ENCODE results near the gene TMEM109. TPM values are rescaled to one million over a fixed set of nuclear protein-coding genes. Genes with fewer than 3 reads are reported as not detected.

Gene TMEM109
- total RNA-seq, 1 experiment from 2014 or later = 26.8 TPM

DNA sequence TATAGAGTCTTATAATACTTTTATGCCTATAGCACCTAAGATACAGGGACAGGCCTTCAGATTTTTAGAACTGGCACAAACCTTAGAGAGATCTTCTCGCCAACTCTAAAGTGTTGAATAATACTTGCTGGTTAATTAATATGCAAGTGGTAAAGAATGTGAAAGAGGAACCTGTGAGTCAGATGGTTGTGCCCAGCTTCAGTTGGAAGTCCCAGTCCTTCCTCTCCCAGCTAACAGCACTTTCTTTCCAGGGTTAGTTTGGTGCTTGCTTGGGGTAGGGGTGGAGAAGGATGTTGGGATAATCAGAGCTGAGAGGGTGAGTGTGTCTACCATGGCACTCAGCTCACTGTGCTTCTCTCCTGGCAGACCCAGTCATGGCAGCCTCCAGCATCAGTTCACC is 5.4 kb downstream of the TMEM109 start:
- ChIA-PET CTCF (no interaction called here), POLR2A (no interaction called here)
- no peak overlapping the region for H3K4me3 Mint-ChIP-seq
- no peak for DNase-seq (ENCODE audit: low spot score)
- no peak for TF ChIP-seq ZNF232 (CRISPR knock-in tag; IDR thresholded peaks at IDR 0.05)
- no peak for TF ChIP-seq SMAD3 (CRISPR knock-in tag; IDR thresholded peaks at IDR 0.05; ENCODE audit: borderline replicate concordance)
- TF ChIP-seq TEAD4 (CRISPR knock-in tag; IDR thresholded peaks at IDR 0.05) = no peak
- TF ChIP-seq MXD4 (CRISPR knock-in tag; IDR thresholded peaks at IDR 0.05; ENCODE audit: borderline replicate concordance) = no peak
- no peak for TF ChIP-seq TEAD1 (CRISPR knock-in tag; IDR thresholded peaks at IDR 0.05)
- TF ChIP-seq, protein P1, sequence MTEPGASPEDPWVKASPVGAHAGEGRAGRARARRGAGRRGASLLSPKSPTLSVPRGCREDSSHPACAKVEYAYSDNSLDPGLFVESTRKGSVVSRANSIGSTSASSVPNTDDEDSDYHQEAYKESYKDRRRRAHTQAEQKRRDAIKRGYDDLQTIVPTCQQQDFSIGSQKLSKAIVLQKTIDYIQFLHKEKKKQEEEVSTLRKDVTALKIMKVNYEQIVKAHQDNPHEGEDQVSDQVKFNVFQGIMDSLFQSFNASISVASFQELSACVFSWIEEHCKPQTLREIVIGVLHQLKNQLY (CRISPR knock-in tag; IDR thresholded peaks at IDR 0.05) = no peak
- no peak for TF ChIP-seq FOXP1 (CRISPR knock-in tag; IDR thresholded peaks at IDR 0.05; ENCODE audit: borderline replicate concordance)
- TF ChIP-seq, protein P2, sequence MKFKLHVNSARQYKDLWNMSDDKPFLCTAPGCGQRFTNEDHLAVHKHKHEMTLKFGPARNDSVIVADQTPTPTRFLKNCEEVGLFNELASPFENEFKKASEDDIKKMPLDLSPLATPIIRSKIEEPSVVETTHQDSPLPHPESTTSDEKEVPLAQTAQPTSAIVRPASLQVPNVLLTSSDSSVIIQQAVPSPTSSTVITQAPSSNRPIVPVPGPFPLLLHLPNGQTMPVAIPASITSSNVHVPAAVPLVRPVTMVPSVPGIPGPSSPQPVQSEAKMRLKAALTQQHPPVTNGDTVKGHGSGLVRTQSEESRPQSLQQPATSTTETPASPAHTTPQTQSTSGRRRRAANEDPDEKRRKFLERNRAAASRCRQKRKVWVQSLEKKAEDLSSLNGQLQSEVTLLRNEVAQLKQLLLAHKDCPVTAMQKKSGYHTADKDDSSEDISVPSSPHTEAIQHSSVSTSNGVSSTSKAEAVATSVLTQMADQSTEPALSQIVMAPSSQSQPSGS (CRISPR knock-in tag; IDR thresholded peaks at IDR 0.05; ENCODE audit: borderline replicate concordance, low read depth) = no peak
- H3K4me1 Mint-ChIP-seq = peaks cover 37% of the 10 kb centered on the region
- no peak for ATAC-seq
- no peaks in the 10 kb centered on the region for H3K27me3 Mint-ChIP-seq (ENCODE audit: low read depth)
- H3K27ac Mint-ChIP-seq = no peak overlapping the region
- peaks cover 14% of the 10 kb centered on the region for H3K36me3 Mint-ChIP-seq
- H3K9me3 Mint-ChIP-seq = no peaks in the 10 kb centered on the region

DNA sequence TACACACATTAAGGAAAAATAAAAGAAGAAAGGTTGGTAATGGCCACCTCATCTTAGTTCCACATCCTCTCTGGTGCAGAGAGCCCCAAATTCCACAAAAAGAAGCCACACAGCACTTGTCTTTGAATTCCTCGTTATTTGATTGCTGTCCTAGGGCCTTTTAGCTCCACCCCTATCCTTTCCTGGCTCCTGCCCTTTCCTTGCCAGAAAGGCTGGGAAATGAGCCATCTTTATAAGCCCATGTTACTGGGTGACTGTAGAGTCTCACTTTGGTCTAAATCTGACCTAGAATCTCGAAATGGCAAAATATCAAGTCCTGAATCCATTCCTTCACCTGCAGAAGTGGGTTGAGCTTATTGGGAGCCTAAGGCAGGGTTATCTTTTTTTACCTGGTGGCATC is 6.0 kb downstream of the TMEM109 start:
- TF ChIP-seq ZNF416 (CRISPR knock-in tag; IDR thresholded peaks at IDR 0.05) (no peak), RORB (CRISPR knock-in tag; IDR thresholded peaks at IDR 0.05) (no peak), CREM (CRISPR knock-in tag; IDR thresholded peaks at IDR 0.05) (no peak), NR3C1 (CRISPR knock-in tag; conservative IDR thresholded peaks at IDR 0.05; ENCODE audit: low read depth) (no peak), OVOL2 (CRISPR knock-in tag; IDR thresholded peaks at IDR 0.05; ENCODE audit: borderline replicate concordance) (no peak), ZNF317 (CRISPR knock-in tag; IDR thresholded peaks at IDR 0.05; ENCODE audit: borderline replicate concordance, low read depth) (no peak)
- TF ChIP-seq, protein P3, sequence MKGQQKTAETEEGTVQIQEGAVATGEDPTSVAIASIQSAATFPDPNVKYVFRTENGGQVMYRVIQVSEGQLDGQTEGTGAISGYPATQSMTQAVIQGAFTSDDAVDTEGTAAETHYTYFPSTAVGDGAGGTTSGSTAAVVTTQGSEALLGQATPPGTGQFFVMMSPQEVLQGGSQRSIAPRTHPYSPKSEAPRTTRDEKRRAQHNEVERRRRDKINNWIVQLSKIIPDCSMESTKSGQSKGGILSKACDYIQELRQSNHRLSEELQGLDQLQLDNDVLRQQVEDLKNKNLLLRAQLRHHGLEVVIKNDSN (CRISPR knock-in tag; IDR thresholded peaks at IDR 0.05) = no peak
- TF ChIP-seq, protein P4, sequence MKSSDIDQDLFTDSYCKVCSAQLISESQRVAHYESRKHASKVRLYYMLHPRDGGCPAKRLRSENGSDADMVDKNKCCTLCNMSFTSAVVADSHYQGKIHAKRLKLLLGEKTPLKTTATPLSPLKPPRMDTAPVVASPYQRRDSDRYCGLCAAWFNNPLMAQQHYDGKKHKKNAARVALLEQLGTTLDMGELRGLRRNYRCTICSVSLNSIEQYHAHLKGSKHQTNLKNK (CRISPR knock-in tag; IDR thresholded peaks at IDR 0.05) = no peak
- TF ChIP-seq, protein P5, sequence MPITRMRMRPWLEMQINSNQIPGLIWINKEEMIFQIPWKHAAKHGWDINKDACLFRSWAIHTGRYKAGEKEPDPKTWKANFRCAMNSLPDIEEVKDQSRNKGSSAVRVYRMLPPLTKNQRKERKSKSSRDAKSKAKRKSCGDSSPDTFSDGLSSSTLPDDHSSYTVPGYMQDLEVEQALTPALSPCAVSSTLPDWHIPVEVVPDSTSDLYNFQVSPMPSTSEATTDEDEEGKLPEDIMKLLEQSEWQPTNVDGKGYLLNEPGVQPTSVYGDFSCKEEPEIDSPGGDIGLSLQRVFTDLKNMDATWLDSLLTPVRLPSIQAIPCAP (CRISPR knock-in tag; IDR thresholded peaks at IDR 0.05) = no peak
- TF ChIP-seq, protein P6, sequence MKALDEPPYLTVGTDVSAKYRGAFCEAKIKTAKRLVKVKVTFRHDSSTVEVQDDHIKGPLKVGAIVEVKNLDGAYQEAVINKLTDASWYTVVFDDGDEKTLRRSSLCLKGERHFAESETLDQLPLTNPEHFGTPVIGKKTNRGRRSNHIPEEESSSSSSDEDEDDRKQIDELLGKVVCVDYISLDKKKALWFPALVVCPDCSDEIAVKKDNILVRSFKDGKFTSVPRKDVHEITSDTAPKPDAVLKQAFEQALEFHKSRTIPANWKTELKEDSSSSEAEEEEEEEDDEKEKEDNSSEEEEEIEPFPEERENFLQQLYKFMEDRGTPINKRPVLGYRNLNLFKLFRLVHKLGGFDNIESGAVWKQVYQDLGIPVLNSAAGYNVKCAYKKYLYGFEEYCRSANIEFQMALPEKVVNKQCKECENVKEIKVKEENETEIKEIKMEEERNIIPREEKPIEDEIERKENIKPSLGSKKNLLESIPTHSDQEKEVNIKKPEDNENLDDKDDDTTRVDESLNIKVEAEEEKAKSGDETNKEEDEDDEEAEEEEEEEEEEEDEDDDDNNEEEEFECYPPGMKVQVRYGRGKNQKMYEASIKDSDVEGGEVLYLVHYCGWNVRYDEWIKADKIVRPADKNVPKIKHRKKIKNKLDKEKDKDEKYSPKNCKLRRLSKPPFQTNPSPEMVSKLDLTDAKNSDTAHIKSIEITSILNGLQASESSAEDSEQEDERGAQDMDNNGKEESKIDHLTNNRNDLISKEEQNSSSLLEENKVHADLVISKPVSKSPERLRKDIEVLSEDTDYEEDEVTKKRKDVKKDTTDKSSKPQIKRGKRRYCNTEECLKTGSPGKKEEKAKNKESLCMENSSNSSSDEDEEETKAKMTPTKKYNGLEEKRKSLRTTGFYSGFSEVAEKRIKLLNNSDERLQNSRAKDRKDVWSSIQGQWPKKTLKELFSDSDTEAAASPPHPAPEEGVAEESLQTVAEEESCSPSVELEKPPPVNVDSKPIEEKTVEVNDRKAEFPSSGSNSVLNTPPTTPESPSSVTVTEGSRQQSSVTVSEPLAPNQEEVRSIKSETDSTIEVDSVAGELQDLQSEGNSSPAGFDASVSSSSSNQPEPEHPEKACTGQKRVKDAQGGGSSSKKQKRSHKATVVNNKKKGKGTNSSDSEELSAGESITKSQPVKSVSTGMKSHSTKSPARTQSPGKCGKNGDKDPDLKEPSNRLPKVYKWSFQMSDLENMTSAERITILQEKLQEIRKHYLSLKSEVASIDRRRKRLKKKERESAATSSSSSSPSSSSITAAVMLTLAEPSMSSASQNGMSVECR (CRISPR knock-in tag; IDR thresholded peaks at IDR 0.05; ENCODE audit: borderline replicate concordance) = no peak
- Mint-ChIP-seq H3K36me3 (peaks cover 14% of the 10 kb centered on the region), H3K4me1 (peaks cover 35% of the 10 kb centered on the region), H3K27me3 (ENCODE audit: low read depth) (no peaks in the 10 kb centered on the region), H3K4me3 (no peak overlapping the region), H3K27ac (no peak overlapping the region), H3K9me3 (no peaks in the 10 kb centered on the region)
- CTCF ChIA-PET = no interaction called here
- no peak for ATAC-seq
- DNase-seq (ENCODE audit: low spot score) = no peak
- POLR2A ChIA-PET = no interaction called here
